DOHH2 (cell line): ENCODE data around the gene AEBP1.

Experiments used
- CTCF ChIP-seq: fragments of 200-600 bp; sonication (generic); IDR thresholded peaks from one replicate; pipeline ENCODE4 v1.5.1; 2014; ENCODE audit warnings: antibody characterized with exemption, mild to moderate bottlenecking, low read depth, low read length; ENCODE audit not compliant: poor library complexity, severe bottlenecking
- EZH2phosphoT487 ChIP-seq: fragments of 200-600 bp; sonication (generic); IDR thresholded peaks from 2 replicates; pipeline ENCODE4 v1.6.1; 2017; ENCODE audit warnings: borderline replicate concordance, mild to moderate bottlenecking, antibody characterized with exemption, low read length, moderate library complexity, mixed read lengths

GRCh38 chr7:44108768-44109750, 4.9 kb downstream of the AEBP1 start:
- peak; percentile 48 for TF ChIP-seq CTCF
- TF ChIP-seq EZH2phosphoT487 = no peak
